Left lung (tissue), 10 donors: Measurements from ENCODE around the gene TMUB2. TPM values are rescaled to one million over a fixed set of nuclear protein-coding genes. Genes with fewer than 3 reads are reported as not detected.
A peak's percentile ranks its signal among the peaks of the same experiment; 100 is the strongest.

ENCODE experiments used
- ATAC-seq: fragments of 200-7000 bp; cut with Tn5 transposase; one replicate; pipeline ENCODE4 v1.9.1; 2020; ENCODE audit warnings: moderate library complexity
- DNase-seq, 4 donors: peaks; one replicate each; pipeline ENCODE4 v3.0.0-alpha.2; 2013 to 2020
- H3K27ac ChIP-seq, 2 donors: fragments of 200-600 bp; sonication (generic) in 1 of 2; one replicate each; pipeline versions ENCODE4 v1.5.0 to v1.8.0; 2020 to 2021
- H3K27me3 ChIP-seq, 2 donors: fragments of 200-600 bp; sonication (generic) in 1 of 2; one replicate each; pipeline versions ENCODE4 v1.5.0 to v1.8.0; 2020 to 2021
- H3K36me3 ChIP-seq, 2 donors: fragments of 200-600 bp; sonication (generic) in 1 of 2; one replicate each; pipeline versions ENCODE4 v1.5.0 to v1.8.0; 2020 to 2021
- H3K4me1 ChIP-seq, 2 donors: fragments of 200-600 bp; one replicate each; pipeline ENCODE4 v1.8.0; 2021
- H3K4me3 ChIP-seq, 2 donors: fragments of 200-600 bp; sonication (generic) in 1 of 2; one replicate each; pipeline versions ENCODE4 v1.5.0 to v1.8.0; 2020 to 2021; ENCODE audit warnings: mild to moderate bottlenecking in 1 of 2
- H3K9me3 ChIP-seq, 2 donors: fragments of 200-600 bp; sonication (generic) in 1 of 2; one replicate each; pipeline versions ENCODE4 v1.5.0 to v1.8.0; 2020 to 2021
- CTCF ChIP-seq, 2 donors: fragments of 200-600 bp; sonication (generic) in 1 of 2; IDR thresholded peaks; one replicate each; pipeline versions ENCODE4 v1.5.0 to v1.8.0; 2021; ENCODE audit warnings: antibody characterized with exemption in 2 of 2
- intact Hi-C, 2 donors: fragments of 100-400 bp; cut with DNase I; formaldehyde crosslinking; loops; one replicate each; pipeline versions ENCODE4 v1.11.2 to v1.14.2; 2022
- polyA plus RNA-seq, 6 donors: library from polyadenylated mRNA; unstranded; fragments of 120-200 nt; gene quantifications; one replicate each; pipeline ENCODE4 v1.2.1, GENCODE V29; 2013; ENCODE audit not compliant: insufficient read length in 6 of 6
- total RNA-seq, 2 donors: library from RNA; stranded (reverse); fragmentation: NEBNext Ultra II Directional; extraction: Animal tissue kit (Norgen Biotek cat#: 25700); gene quantifications; one replicate each; pipeline ENCODE4 v1.2.1, GENCODE V29; 2021
- donor health status: DM: no; HTN: yes; CAD: no.
- donor health status: DM: no; HTN: no; CAD: no.

Gene TMUB2
- total and polyA plus RNA-seq, 8 donors, result 33.6 to 56.7 (median 52.1) TPM

GRCh38 chr17:44198721-44199552, 12.2 kb downstream of the TMUB2 start:
- no peaks in the 10 kb centered on the region for H3K9me3 ChIP-seq
- H3K27me3 ChIP-seq, result no peaks in the 10 kb centered on the region
- ATAC-seq (peak; percentile 45), DNase-seq (peak; percentile 46 to 93 (median 69))
- peaks cover 0 to 38% of the 10 kb centered on the region in 2 donors for H3K36me3 ChIP-seq
- H3K27ac ChIP-seq, result peak overlapping the region; percentile 97 to 99
- TF ChIP-seq CTCF (IDR thresholded peaks at IDR 0.05), result no peak
- H3K4me3 ChIP-seq, result peak overlapping the region; percentile 88 to 96
- intact Hi-C loops, result no loop called here
- H3K4me1 ChIP-seq, result peaks cover 9 to 44% of the 10 kb centered on the region in 2 donors

DNA sequence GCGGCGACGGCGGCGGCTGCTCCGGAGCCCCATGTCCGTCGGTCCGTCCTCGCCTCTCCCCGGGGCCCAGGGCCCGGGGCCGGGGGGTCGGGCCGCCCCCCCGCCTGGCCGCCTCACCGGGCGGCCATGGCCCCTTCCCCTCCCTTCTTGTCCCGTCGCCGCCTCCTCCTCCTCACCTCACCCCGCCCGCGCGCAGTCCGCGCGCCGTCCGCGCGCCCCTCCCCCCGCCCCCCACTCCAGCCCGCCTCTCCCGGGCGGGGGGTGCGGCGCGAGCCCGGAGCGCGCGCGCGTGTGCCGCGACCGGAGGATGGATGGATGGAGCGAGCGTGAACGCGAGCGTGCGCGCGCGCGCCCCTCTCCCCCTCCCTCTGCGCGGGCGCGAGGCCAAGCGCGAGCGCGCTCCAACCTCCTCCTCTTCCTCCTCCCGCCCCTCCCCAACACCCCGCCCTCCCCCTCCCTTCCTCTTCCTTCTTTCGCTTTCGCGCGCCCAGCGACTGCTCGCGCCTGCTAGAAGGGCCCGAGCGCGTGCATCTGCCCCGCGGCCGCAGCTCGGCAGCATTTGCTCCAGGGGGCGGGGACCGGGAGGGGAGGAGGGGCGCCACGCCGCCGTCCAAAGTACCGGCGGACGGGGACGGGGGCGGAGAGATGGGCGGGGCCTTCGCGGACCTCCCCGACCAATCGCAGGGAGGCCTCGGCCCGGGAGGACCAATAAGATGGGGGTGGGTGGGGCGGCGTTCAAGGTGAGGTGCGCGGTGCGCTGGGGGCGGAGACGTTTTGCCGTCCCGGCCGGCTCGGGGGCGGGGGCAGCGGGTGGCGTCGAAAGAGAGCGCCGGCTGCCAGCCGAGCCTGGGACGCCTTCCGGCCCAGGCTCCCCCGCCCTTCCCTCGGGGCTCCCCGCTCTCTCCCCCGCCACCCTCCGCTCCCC, 13.0 kb downstream of the TMUB2 start, which contains the start of gene ATXN7L3:
Gene ATXN7L3 (minus strand): TSS at position 332 of the 925 bp plus-strand sequence. CDS start 1,814 bp downstream, outside the sequence.
- Histone ChIP-seq H3K4me3 (peak within 1 kb of the TSS; percentile 88 to 96), H3K27ac (peak within 1 kb of the TSS; percentile 97 to 99), H3K36me3 (peaks cover 0 to 29% of the 10 kb centered on the region in 2 donors), H3K27me3 (no peaks in the 10 kb centered on the region), H3K4me1 (peaks cover 9 to 53% of the 10 kb centered on the region in 2 donors), H3K9me3 (no peaks in the 10 kb centered on the region)
- TF ChIP-seq CTCF (IDR thresholded peaks at IDR 0.05), result no peak
- intact Hi-C loops, result no loop called here
- ATAC-seq, result peak; percentile 93
- peak; percentile 97 to 99 (median 98) for DNase-seq

DNA sequence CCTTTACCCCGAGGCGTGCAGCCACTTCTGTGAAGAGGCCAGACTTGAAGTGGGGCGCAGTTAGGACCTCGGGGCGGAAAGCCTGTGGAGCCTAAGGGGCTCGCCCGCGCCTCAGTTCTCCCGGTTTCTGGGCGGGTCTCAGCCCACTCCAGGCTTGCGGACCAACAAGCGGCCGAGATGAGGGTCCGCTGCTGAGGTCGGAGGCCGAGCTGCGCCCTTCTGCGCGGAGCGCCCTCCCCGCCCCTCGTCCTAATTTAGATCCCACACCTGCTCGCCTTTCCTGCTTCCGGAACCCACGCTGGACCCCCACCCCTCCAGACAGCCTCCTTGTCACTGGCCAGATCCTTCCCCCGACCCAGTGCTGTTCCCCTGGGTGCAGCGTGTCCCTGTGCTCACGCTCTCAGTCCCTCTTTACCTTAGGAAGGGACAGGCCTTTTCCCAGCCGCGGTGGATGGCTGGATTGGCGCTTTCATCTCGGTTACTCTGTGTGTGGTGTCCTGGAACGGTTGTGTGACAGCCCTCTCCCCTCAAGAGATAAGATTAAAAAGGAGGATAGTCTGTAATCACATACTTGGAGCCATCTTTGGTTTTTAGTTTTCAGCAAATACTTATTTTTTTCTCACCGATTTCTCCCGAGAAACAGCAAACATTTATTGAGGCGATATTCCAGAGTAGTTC, 13.8 kb downstream of the TMUB2 start:
- DNase-seq (no peak), ATAC-seq (peak; percentile 1)
- Histone ChIP-seq H3K27ac (peak overlapping the region; percentile 97 to 99), H3K9me3 (no peaks in the 10 kb centered on the region), H3K27me3 (no peaks in the 10 kb centered on the region), H3K4me3 (peak overlapping the region; percentile 88 to 96), H3K36me3 (peaks cover 0 to 21% of the 10 kb centered on the region in 2 donors), H3K4me1 (peaks cover 9 to 55% of the 10 kb centered on the region in 2 donors)
- intact Hi-C loops, result no loop called here
- TF ChIP-seq CTCF (IDR thresholded peaks at IDR 0.05), result no peak

GRCh38 chr17:44202756-44203155, 16.0 kb downstream of the TMUB2 start:
- DNase-seq (no peak), ATAC-seq (no peak)
- Histone ChIP-seq H3K36me3 (peaks cover 0 to 14% of the 10 kb centered on the region in 2 donors), H3K9me3 (no peaks in the 10 kb centered on the region), H3K27me3 (no peaks in the 10 kb centered on the region), H3K4me3 (no peak overlapping the region), H3K4me1 (peaks cover 5 to 41% of the 10 kb centered on the region in 2 donors), H3K27ac (peak overlapping the region in 1 of 2 donors; percentile 61)
- intact Hi-C loops, result no loop called here
- TF ChIP-seq CTCF (IDR thresholded peaks at IDR 0.05), result no peak
